Astrocyte (in vitro differentiated cells and primary cell): ENCODE results near the gene MAML2. TPM values are rescaled to one million over a fixed set of nuclear protein-coding genes. Genes with fewer than 3 reads are reported as not detected.

Source experiments
- DNase-seq: peaks from one replicate; pipeline ENCODE4 v3.0.0-alpha.2; 2010; ENCODE audit warnings: low read depth
- FAIRE-seq: peaks from 2 replicates; lab custom pipeline; 2011; peaks lifted over from hg19 to GRCh38; lab: Jason Lieb, UNC
- H2AFZ ChIP-seq: 2 replicates; pipeline ENCODE4 v1.6.0; 2012; ENCODE audit warnings: low read depth, low read length, inconsistent platforms
- H3K27ac ChIP-seq: 2 replicates; pipeline ENCODE4 v1.5.1; 2011; ENCODE audit warnings: low read depth, low read length, inconsistent platforms
- H3K27me3 ChIP-seq: 2 replicates; pipeline ENCODE4 v1.6.0; 2011; ENCODE audit warnings: low read length, inconsistent platforms; ENCODE audit not compliant: insufficient read depth
- H3K36me3 ChIP-seq: 2 replicates; pipeline ENCODE4 v1.5.1; 2011; ENCODE audit warnings: low read length, inconsistent platforms; ENCODE audit not compliant: insufficient read depth
- H3K4me1 ChIP-seq: 2 replicates; pipeline ENCODE4 v1.5.1; 2011; ENCODE audit warnings: low read length, inconsistent platforms; ENCODE audit not compliant: insufficient read depth
- H3K4me2 ChIP-seq: 2 replicates; pipeline ENCODE4 v1.6.0; 2012; ENCODE audit warnings: low read length, inconsistent platforms
- H3K4me3 ChIP-seq: 2 replicates; pipeline ENCODE4 v1.5.1; 2011; ENCODE audit warnings: low read depth, mild to moderate bottlenecking, low read length, inconsistent platforms; ENCODE audit not compliant: insufficient read depth
- H3K79me2 ChIP-seq: 2 replicates; pipeline ENCODE4 v1.6.0; 2012; ENCODE audit warnings: mild to moderate bottlenecking, low read length, inconsistent platforms; ENCODE audit not compliant: insufficient read depth
- H3K9ac ChIP-seq: 2 replicates; pipeline ENCODE4 v1.6.0; 2012; ENCODE audit warnings: mild to moderate bottlenecking, low read length, inconsistent platforms
- H3K9me3 ChIP-seq: 2 replicates; pipeline ENCODE4 v1.5.1; 2012; ENCODE audit warnings: low read depth, mild to moderate bottlenecking, low read length, inconsistent platforms; ENCODE audit not compliant: insufficient read depth
- H4K20me1 ChIP-seq: 2 replicates; pipeline ENCODE4 v1.6.0; 2012; ENCODE audit warnings: low read length, inconsistent platforms; ENCODE audit not compliant: insufficient read depth
- H3K27ac Mint-ChIP-seq: one replicate; pipeline ENCODE4 v1.8.0; 2021; ENCODE audit warnings: mild to moderate bottlenecking, mixed read lengths; ENCODE audit not compliant: unreplicated experiment
- H3K27me3 Mint-ChIP-seq: one replicate; pipeline ENCODE4 v1.8.0; 2021; ENCODE audit warnings: low read depth, mixed read lengths; ENCODE audit not compliant: unreplicated experiment
- H3K36me3 Mint-ChIP-seq: one replicate; pipeline ENCODE4 v1.8.0; 2021; ENCODE audit warnings: low read depth, mixed read lengths; ENCODE audit not compliant: unreplicated experiment
- H3K4me1 Mint-ChIP-seq: one replicate; pipeline ENCODE4 v1.8.0; 2021; ENCODE audit warnings: low read depth, mixed read lengths; ENCODE audit not compliant: unreplicated experiment
- H3K4me3 Mint-ChIP-seq: one replicate; pipeline ENCODE4 v1.8.0; 2021; ENCODE audit warnings: mild to moderate bottlenecking, moderate library complexity, mixed read lengths; ENCODE audit not compliant: unreplicated experiment
- H3K9me3 Mint-ChIP-seq: one replicate; pipeline ENCODE4 v1.8.0; 2021; ENCODE audit warnings: mild to moderate bottlenecking, mixed read lengths; ENCODE audit not compliant: unreplicated experiment
- CTCF ChIP-seq: IDR thresholded peaks from 2 replicates; pipeline ENCODE4 v1.5.1; 2011; ENCODE audit warnings: low read depth, mild to moderate bottlenecking, inconsistent platforms, low read length, moderate library complexity; ENCODE audit not compliant: insufficient read depth
- EZH2 ChIP-seq: IDR thresholded peaks from 2 replicates; pipeline ENCODE4 v1.6.1; 2012; ENCODE audit warnings: mild to moderate bottlenecking, low read length, inconsistent platforms; ENCODE audit not compliant: insufficient read depth
- total RNA-seq: library from RNA; stranded (reverse); gene quantifications from 2 replicates; pipeline ENCODE4 v1.2.1, GENCODE V29; 2021

MAML2 gene
- total RNA-seq, 1 donor from 2014 or later, result 27.4 TPM

GRCh38 chr11:95976550-95976949 lies 366.4 kb downstream of the MAML2 start:
- H3K27me3 Mint-ChIP-seq, result no peaks in the 10 kb centered on the region
- peaks cover 26% of the 10 kb centered on the region for H3K36me3 Mint-ChIP-seq
- DNase-seq, result no peak
- H3K27me3 ChIP-seq, result no peaks in the 10 kb centered on the region
- H3K79me2 ChIP-seq, result no peaks in the 10 kb centered on the region
- H3K4me1 Mint-ChIP-seq, result peaks cover 12% of the 10 kb centered on the region
- H3K4me1 ChIP-seq, result peaks cover 7% of the 10 kb centered on the region
- H3K4me2 ChIP-seq, result no peak overlapping the region
- no peak overlapping the region for H3K27ac ChIP-seq
- no peak overlapping the region for H2AFZ ChIP-seq
- no peak overlapping the region for H3K4me3 ChIP-seq
- H3K36me3 ChIP-seq, result peaks cover 13% of the 10 kb centered on the region
- H4K20me1 ChIP-seq, result no peaks in the 10 kb centered on the region
- H3K9me3 ChIP-seq, result no peaks in the 10 kb centered on the region
- no peak overlapping the region for H3K27ac Mint-ChIP-seq
- no peak for TF ChIP-seq EZH2
- no peak for TF ChIP-seq CTCF
- FAIRE-seq, result no peak
- H3K9ac ChIP-seq, result no peak overlapping the region
- no peaks in the 10 kb centered on the region for H3K9me3 Mint-ChIP-seq
- no peak overlapping the region for H3K4me3 Mint-ChIP-seq

GRCh38 chr11:95975343-95975742 lies 367.7 kb downstream of the MAML2 start:
- H3K4me1 ChIP-seq, result peaks cover 7% of the 10 kb centered on the region
- H3K9me3 ChIP-seq, result no peaks in the 10 kb centered on the region
- Mint-ChIP-seq H3K9me3 (no peaks in the 10 kb centered on the region), H3K4me1 (peaks cover 14% of the 10 kb centered on the region), H3K4me3 (no peak overlapping the region), H3K36me3 (peaks cover 17% of the 10 kb centered on the region), H3K27ac (no peak overlapping the region), H3K27me3 (no peaks in the 10 kb centered on the region)
- H3K27me3 ChIP-seq, result no peaks in the 10 kb centered on the region
- DNase-seq (no peak), FAIRE-seq (no peak)
- no peak overlapping the region for H3K9ac ChIP-seq
- H3K27ac ChIP-seq, result no peak overlapping the region
- H3K4me2 ChIP-seq, result no peak overlapping the region
- no peaks in the 10 kb centered on the region for H3K79me2 ChIP-seq
- no peak overlapping the region for H2AFZ ChIP-seq
- no peaks in the 10 kb centered on the region for H4K20me1 ChIP-seq
- no peak for TF ChIP-seq CTCF
- no peak overlapping the region for H3K4me3 ChIP-seq
- peaks cover 13% of the 10 kb centered on the region for H3K36me3 ChIP-seq

GRCh38 chr11:95972060-95972459 lies 370.9 kb downstream of the MAML2 start:
- Histone ChIP-seq H3K4me2 (no peak overlapping the region), H2AFZ (no peak overlapping the region), H3K4me3 (no peak overlapping the region), H3K79me2 (no peaks in the 10 kb centered on the region), H3K36me3 (no peaks in the 10 kb centered on the region), H4K20me1 (no peaks in the 10 kb centered on the region), H3K9me3 (no peaks in the 10 kb centered on the region), H3K4me1 (peaks cover under 1% of the 10 kb centered on the region), H3K27me3 (no peaks in the 10 kb centered on the region), H3K9ac (no peak overlapping the region), H3K27ac (no peak overlapping the region)
- no peak for FAIRE-seq
- Mint-ChIP-seq H3K4me3 (no peak overlapping the region), H3K4me1 (peaks cover 12% of the 10 kb centered on the region), H3K27ac (no peak overlapping the region), H3K9me3 (no peaks in the 10 kb centered on the region), H3K27me3 (no peaks in the 10 kb centered on the region), H3K36me3 (no peaks in the 10 kb centered on the region)
- TF ChIP-seq CTCF (no peak), EZH2 (no peak)
- no peak for DNase-seq
